H9 (cell line): ENCODE data around the gene PCNX2. TPM values are rescaled to one million over a fixed set of nuclear protein-coding genes. Genes with fewer than 3 reads are reported as not detected.

Source experiments
- DNase-seq: peaks from one replicate; pipeline ENCODE4 v3.0.0-alpha.2; 2017
- H2AFZ ChIP-seq: one replicate; pipeline ENCODE4 v1.6.1; 2013; ENCODE audit warnings: mild to moderate bottlenecking, low read length, control low read depth, moderate library complexity
- H2AK5ac ChIP-seq: 2 replicates; pipeline ENCODE4 v1.6.1; 2013; ENCODE audit warnings: low read length, control low read depth, mixed read lengths; ENCODE audit not compliant: insufficient read length
- H2BK120ac ChIP-seq: one replicate; pipeline ENCODE4 v1.6.1; 2013; ENCODE audit warnings: low read depth, mild to moderate bottlenecking, low read length, control low read depth, inconsistent platforms; ENCODE audit not compliant: poor library complexity, severe bottlenecking
- H2BK12ac ChIP-seq: 2 replicates; pipeline ENCODE4 v1.6.1; 2013; ENCODE audit warnings: low read length, control low read depth, mixed read lengths, low read depth; ENCODE audit not compliant: insufficient read length
- H2BK15ac ChIP-seq: 2 replicates; pipeline ENCODE4 v1.6.1; 2013; ENCODE audit warnings: low read depth, low read length, control low read depth
- H2BK20ac ChIP-seq: one replicate; pipeline ENCODE4 v1.6.1; 2013; ENCODE audit warnings: low read depth, mild to moderate bottlenecking, low read length, control low read depth, inconsistent platforms; ENCODE audit not compliant: poor library complexity, severe bottlenecking
- H2BK5ac ChIP-seq: 2 replicates; pipeline ENCODE4 v1.6.1; 2013; ENCODE audit warnings: low read length, control low read depth, mixed read lengths; ENCODE audit not compliant: insufficient read length
- H3K14ac ChIP-seq: 2 replicates; pipeline ENCODE4 v1.6.1; 2013; ENCODE audit warnings: low read length, control low read depth; ENCODE audit not compliant: insufficient read depth
- H3K18ac ChIP-seq: 2 replicates; pipeline ENCODE4 v1.6.1; 2013; ENCODE audit warnings: low read depth, mild to moderate bottlenecking, mixed read lengths, low read length, control low read depth; ENCODE audit not compliant: insufficient read length
- H3K23ac ChIP-seq: 2 replicates; pipeline ENCODE4 v1.6.1; 2013; ENCODE audit warnings: low read length, control low read depth, mixed read lengths, low read depth; ENCODE audit not compliant: insufficient read length
- H3K23me2 ChIP-seq: 2 replicates; pipeline ENCODE4 v1.6.1; 2013; ENCODE audit warnings: low read depth, mild to moderate bottlenecking, mixed read lengths, low read length, control low read depth; ENCODE audit not compliant: insufficient read length, poor library complexity, severe bottlenecking
- H3K27ac ChIP-seq: 2 replicates; pipeline ENCODE4 v1.5.1; 2013; ENCODE audit warnings: low read length, control low read depth, mixed read lengths, low read depth; ENCODE audit not compliant: insufficient read length
- H3K27me3 ChIP-seq: 2 replicates; pipeline ENCODE4 v1.6.1; 2013; ENCODE audit warnings: low read length, control low read depth, inconsistent platforms; ENCODE audit not compliant: insufficient read depth
- H3K4ac ChIP-seq: 2 replicates; pipeline ENCODE4 v1.6.1; 2013; ENCODE audit warnings: low read depth, mild to moderate bottlenecking, control low read depth, inconsistent platforms, low read length, moderate library complexity
- H3K4me1 ChIP-seq: 2 replicates; pipeline ENCODE4 v1.6.1; 2013; ENCODE audit warnings: low read length, control low read depth, inconsistent platforms; ENCODE audit not compliant: insufficient read depth
- H3K4me2 ChIP-seq: 2 replicates; pipeline ENCODE4 v1.6.1; 2013; ENCODE audit warnings: low read length, control low read depth, mixed read lengths; ENCODE audit not compliant: insufficient read length, insufficient read depth
- H3K56ac ChIP-seq: 2 replicates; pipeline ENCODE4 v1.6.1; 2013; ENCODE audit warnings: low read depth, mild to moderate bottlenecking, mixed read lengths, low read length, control low read depth; ENCODE audit not compliant: insufficient read length
- H3K79me1 ChIP-seq: 2 replicates; pipeline ENCODE4 v1.6.1; 2013; ENCODE audit warnings: low read depth, mild to moderate bottlenecking, moderate library complexity, low read length, control low read depth, inconsistent platforms; ENCODE audit not compliant: insufficient read depth, poor library complexity, severe bottlenecking
- H3K79me2 ChIP-seq: 2 replicates; pipeline ENCODE4 v1.6.1; 2013; ENCODE audit warnings: low read length, control low read depth, inconsistent platforms; ENCODE audit not compliant: insufficient read depth
- H3K9ac ChIP-seq: 2 replicates; pipeline ENCODE4 v1.6.1; 2013; ENCODE audit warnings: low read length, control low read depth, mixed read lengths; ENCODE audit not compliant: insufficient read length; ENCODE audit errors: extremely low read depth
- H3K9me3 ChIP-seq: one replicate; pipeline ENCODE4 v1.6.1; 2013; ENCODE audit warnings: low read depth, low read length, inconsistent platforms; ENCODE audit not compliant: control insufficient read depth
- H3T11ph ChIP-seq: one replicate; pipeline ENCODE4 v1.6.1; 2013; ENCODE audit warnings: mild to moderate bottlenecking, low read length, control low read depth, inconsistent platforms
- H4K20me1 ChIP-seq: one replicate; pipeline ENCODE4 v1.6.1; 2013; ENCODE audit not compliant: control insufficient read depth, insufficient read length, insufficient read depth
- H4K5ac ChIP-seq: 2 replicates; pipeline ENCODE4 v1.6.1; 2013; ENCODE audit warnings: low read depth, mild to moderate bottlenecking, mixed read lengths, low read length, control low read depth; ENCODE audit not compliant: insufficient read length
- H4K8ac ChIP-seq: replicated peaks from 2 replicates; pipeline ENCODE4 v1.6.1; 2013; ENCODE audit warnings: low read length, control low read depth, mixed read lengths, low read depth; ENCODE audit not compliant: insufficient read length
- H4K91ac ChIP-seq: 2 replicates; pipeline ENCODE4 v1.6.1; 2013; ENCODE audit warnings: low read depth, mild to moderate bottlenecking, moderate library complexity, mixed read lengths, low read length, control low read depth; ENCODE audit not compliant: insufficient read length
- H3K27ac Mint-ChIP-seq, 3 experiments: 2 replicates in 2 of 3; 3 replicates in 1 of 3; pipeline ENCODE4 v1.8.0; 2020 to 2021; ENCODE audit warnings: mixed read lengths in 3 of 3, mild to moderate bottlenecking in 1 of 3, moderate library complexity in 1 of 3
- H3K27me3 Mint-ChIP-seq: 2 replicates; pipeline ENCODE4 v1.8.0; 2021; ENCODE audit warnings: low read depth, mild to moderate bottlenecking, moderate library complexity, mixed read lengths
- H3K36me3 Mint-ChIP-seq, 3 experiments: 2 replicates in 2 of 3; 3 replicates in 1 of 3; pipeline ENCODE4 v1.8.0; 2020 to 2021; ENCODE audit warnings: low read depth in 3 of 3, mixed read lengths in 3 of 3; ENCODE audit not compliant: insufficient read depth in 1 of 3
- H3K4me1 Mint-ChIP-seq, 2 experiments: 2 replicates each; pipeline ENCODE4 v1.8.0; 2020; ENCODE audit warnings: mixed read lengths in 2 of 2
- H3K4me3 Mint-ChIP-seq, 2 experiments: 2 replicates in 1 of 2; 3 replicates in 1 of 2; pipeline ENCODE4 v1.8.0; 2020 to 2021; ENCODE audit warnings: mild to moderate bottlenecking in 2 of 2, mixed read lengths in 2 of 2, moderate library complexity in 1 of 2
- H3K9me3 Mint-ChIP-seq, 2 experiments: 2 replicates in 1 of 2; 3 replicates in 1 of 2; pipeline ENCODE4 v1.8.0; 2020; ENCODE audit warnings: mild to moderate bottlenecking in 2 of 2, mixed read lengths in 2 of 2, moderate library complexity in 1 of 2
- CTCF ChIP-seq: fragments of 200-600 bp; sonication (generic); conservative IDR thresholded peaks from 3 replicates; pipeline ENCODE4 v1.8.0; 2021; ENCODE audit warnings: antibody characterized with exemption, mild to moderate bottlenecking
- WGBS: extraction: QIAGEN DNeasy Blood & Tissue Kit; methylation state at CpG from one replicate; pipeline ENCODE4 v1.1.7; 2013; ENCODE audit warnings: missing lambda C conversion rate, low lambda C conversion rate, mixed read lengths; ENCODE audit not compliant: insufficient read length; ENCODE audit errors: extremely low coverage; 5-methylcytosine and 5-hydroxymethylcytosine counted together
- total RNA-seq: library from RNA; stranded (reverse); gene quantifications from 2 replicates; pipeline ENCODE4 v1.2.1, GENCODE V29; 2021

Gene PCNX2
- total RNA-seq, 1 experiment from 2014 or later: 45.1 TPM

- H3K9me3 Mint-ChIP-seq: no peaks in the 10 kb centered on the region
- Histone ChIP-seq H3K79me1 (no peaks in the 10 kb centered on the region), H3K9me3 (no peaks in the 10 kb centered on the region), H4K8ac (no peak overlapping the region), H3K4me2 (no peak overlapping the region), H3K4ac (no peak overlapping the region), H3K14ac (no peak overlapping the region), H2BK20ac (no peak overlapping the region), H2BK15ac (no peak overlapping the region), H3K56ac (no peak overlapping the region), H2BK5ac (no peak overlapping the region), H2BK12ac (no peak overlapping the region), H3K4me1 (no peaks in the 10 kb centered on the region), H2BK120ac (no peak overlapping the region), H3K18ac (no peak overlapping the region), H3K9ac (no peak overlapping the region), H3K79me2 (no peaks in the 10 kb centered on the region), H4K20me1 (no peaks in the 10 kb centered on the region), H4K91ac (no peak overlapping the region), H2AK5ac (no peak overlapping the region), H3K23me2 (no peaks in the 10 kb centered on the region), H2AFZ (no peak overlapping the region), H3T11ph (no peak overlapping the region), H3K27ac (no peak overlapping the region), H4K5ac (no peak overlapping the region), H3K23ac (no peak overlapping the region), H3K27me3 (no peaks in the 10 kb centered on the region)
- no CpG with 5 or more reads among the region's 2 CpGs for WGBS
- no peaks in the 10 kb centered on the region for H3K27me3 Mint-ChIP-seq
- DNase-seq: no peak
- H3K4me3 Mint-ChIP-seq: no peak overlapping the region
- peak overlapping the region in 2 of 3 experiments; percentile 52 to 83; a peak in 4 of 7 replicates for H3K27ac Mint-ChIP-seq
- H3K4me1 Mint-ChIP-seq: peaks cover 27 to 34% of the 10 kb centered on the region in 2 experiments
- H3K36me3 Mint-ChIP-seq: peaks cover 12 to 19% (median 17%) of the 10 kb centered on the region in 3 experiments
- no peak for TF ChIP-seq CTCF
These were observed 273.3 kb downstream of the PCNX2 start for GRCh38 chr1:233022246-233022645.
